Endothelial cell of umbilical vein (primary cell): ENCODE data around the gene PLA2G4F. TPM values are rescaled to one million over a fixed set of nuclear protein-coding genes. Genes with fewer than 3 reads are reported as not detected.

ENCODE experiments used
- BruUV-seq: library from RNA; stranded (reverse); fragments of 400-500 nt; replicated peaks from 2 replicates; lab custom pipeline; 2021; lab: Mats Ljungman, UMichigan
- CTCF ChIA-PET: fragments of 300-600, 350-600 bp; sonication (Branson Sonifier 250); formaldehyde crosslinking; loops from one replicate; lab custom pipeline; 2021; ENCODE audit warnings: antibody characterized with exemption, inconsistent platforms; lab: Charles Lee
- POLR2A ChIA-PET: fragments of 300-600, 350-600 bp; sonication (Branson Sonifier 250); formaldehyde crosslinking; loops from one replicate; lab custom pipeline; 2021; ENCODE audit warnings: antibody characterized with exemption, inconsistent platforms; lab: Charles Lee
- DNase-seq: peaks from one replicate; pipeline ENCODE4 v3.0.0-alpha.2; 2011; ENCODE audit warnings: low read depth, low spot score
- FAIRE-seq: peaks from 2 replicates; lab custom pipeline; 2011; peaks lifted over from hg19 to GRCh38; lab: Jason Lieb, UNC
- H2AFZ ChIP-seq: 2 replicates; pipeline ENCODE4 v1.6.0; 2012; ENCODE audit warnings: low read depth, low read length, control low read depth, inconsistent platforms
- H3K27ac ChIP-seq: 2 replicates; pipeline ENCODE4 v1.5.1; 2011; ENCODE audit warnings: low read depth, mild to moderate bottlenecking, control low read depth, low read length, moderate library complexity; ENCODE audit not compliant: insufficient read depth
- H3K27me3 ChIP-seq, 2 experiments: 2 replicates each; pipeline versions ENCODE4 v1.6.0 to v1.6.1; 2011; ENCODE audit warnings: low read length in 2 of 2, mixed read lengths in 1 of 2; ENCODE audit not compliant: control insufficient read depth in 2 of 2, insufficient read depth in 2 of 2
- H3K36me3 ChIP-seq, 2 experiments: 2 replicates in 1 of 2; 3 replicates in 1 of 2; pipeline ENCODE4 v1.5.1; 2011; ENCODE audit warnings: low read length in 2 of 2, mild to moderate bottlenecking in 1 of 2, moderate library complexity in 1 of 2; ENCODE audit not compliant: control insufficient read depth in 2 of 2, insufficient read depth in 2 of 2; ENCODE audit errors: extremely low read depth in 1 of 2
- H3K4me1 ChIP-seq: 3 replicates; pipeline ENCODE4 v1.5.1; 2011; ENCODE audit warnings: mild to moderate bottlenecking, low read length; ENCODE audit not compliant: control insufficient read depth, insufficient read depth; ENCODE audit errors: extremely low read depth
- H3K4me2 ChIP-seq: 2 replicates; pipeline ENCODE4 v1.6.1; 2011; ENCODE audit warnings: low read length, control low read depth, mixed read lengths; ENCODE audit not compliant: insufficient read depth
- H3K4me3 ChIP-seq, 3 experiments: fragments of 200-600 bp in 1 of 3; sonication (generic), shearing (Covaris generic) in 1 of 3; replicated peaks in 1 of 3; 2 replicates each; pipeline ENCODE4 v1.5.1; 2011 to 2016; ENCODE audit warnings: control low read depth in 3 of 3, low read length in 3 of 3, mild to moderate bottlenecking in 2 of 3, inconsistent platforms in 1 of 3, low read depth in 1 of 3, moderate library complexity in 1 of 3; ENCODE audit not compliant: insufficient read depth in 1 of 3
- H3K79me2 ChIP-seq: 2 replicates; pipeline ENCODE4 v1.6.0; 2012; ENCODE audit warnings: low read length, inconsistent platforms; ENCODE audit not compliant: control insufficient read depth, insufficient read depth
- H3K9ac ChIP-seq: replicated peaks from 2 replicates; pipeline ENCODE3; 2011; ENCODE audit warnings: low read length, control low read depth; ENCODE audit not compliant: insufficient read depth; ENCODE audit errors: extremely low read depth
- H3K9me1 ChIP-seq: replicated peaks from 3 replicates; pipeline ENCODE4 v1.6.0; 2011; ENCODE audit warnings: mild to moderate bottlenecking, low read length; ENCODE audit not compliant: control insufficient read depth, insufficient read depth; ENCODE audit errors: extremely low read depth
- H3K9me3 ChIP-seq: replicated peaks from 2 replicates; pipeline ENCODE4 v1.5.1; 2012; ENCODE audit warnings: low read length, inconsistent platforms; ENCODE audit not compliant: control insufficient read depth, insufficient read depth
- H4K20me1 ChIP-seq: replicated peaks from 2 replicates; pipeline ENCODE3; 2011; ENCODE audit warnings: mild to moderate bottlenecking, low read length; ENCODE audit not compliant: control insufficient read depth, insufficient read depth; ENCODE audit errors: extremely low read depth
- EZH2 ChIP-seq: IDR thresholded peaks from 2 replicates; pipeline ENCODE4 v1.6.1; 2012; ENCODE audit warnings: borderline replicate concordance, low read depth, mild to moderate bottlenecking, moderate library complexity, low read length, inconsistent platforms; ENCODE audit not compliant: severe bottlenecking
- FOS ChIP-seq: IDR thresholded peaks from 2 replicates; pipeline ENCODE4 v1.6.1; 2011; ENCODE audit warnings: mild to moderate bottlenecking, low read length, moderate library complexity, borderline replicate concordance; ENCODE audit not compliant: insufficient read depth
- GATA2 ChIP-seq: IDR thresholded peaks from 2 replicates; pipeline ENCODE4 v1.7.0; 2011; ENCODE audit warnings: low read depth, mild to moderate bottlenecking, moderate library complexity, mixed read lengths, low read length; ENCODE audit not compliant: insufficient read length, insufficient read depth
- JUN ChIP-seq: IDR thresholded peaks from 2 replicates; pipeline ENCODE4 v1.6.1; 2011; ENCODE audit warnings: borderline replicate concordance, low read depth; ENCODE audit not compliant: insufficient read length, insufficient read depth
- MYC ChIP-seq: IDR thresholded peaks from one replicate; pipeline ENCODE4 v1.6.1; 2011; ENCODE audit warnings: mild to moderate bottlenecking, low read depth, low read length
- POLR2A ChIP-seq: IDR thresholded peaks from 2 replicates; pipeline ENCODE4 v1.6.1; 2012; ENCODE audit warnings: low read depth, mild to moderate bottlenecking, control low read depth, low read length
- POLR2AphosphoS5 ChIP-seq: IDR thresholded peaks from 2 replicates; pipeline ENCODE4 v1.6.1; 2012; ENCODE audit warnings: low read depth, mild to moderate bottlenecking, control low read depth, low read length, moderate library complexity; ENCODE audit not compliant: insufficient read depth
- dilution Hi-C: fragments of 300-500 bp; cut with MboI; formaldehyde crosslinking; loops from one replicate; pipeline ENCODE4 v1.15.0; 2019; ENCODE audit warnings: low sequenced_read_pairs; ENCODE audit not compliant: extremely low pct_ligation_motif_present
- intact Hi-C: fragments of 100-400 bp; cut with micrococcal nuclease; formaldehyde crosslinking; loops from one replicate; pipeline ENCODE4 v1.10.0; 2022
- polyA plus RNA-seq, 4 experiments: library from polyadenylated mRNA; depleted of rRNA in 3 of 4; stranded (reverse) in 3 of 4; unstranded in 1 of 4; fragments of >200 nt; gene quantifications; 2 replicates each; pipeline versions ENCODE4 v1.2.1 to v1.2.3, GENCODE V29; 2011 to 2012; ENCODE audit warnings: missing spikeins in 1 of 4
- total RNA-seq: library from RNA; stranded (reverse); gene quantifications from 2 replicates; pipeline ENCODE4 v1.2.3, GENCODE V29; 2021
- TF ChIP-seq, protein P1 (sequence below), 2 donors: IDR thresholded peaks; 1 replicate in 1 of 2; 2 replicates in 1 of 2; pipeline ENCODE4 v1.5.1; 2011; ENCODE audit warnings: low read length in 2 of 2, mild to moderate bottlenecking in 2 of 2, moderate library complexity in 2 of 2, control low read depth in 1 of 2, inconsistent platforms in 1 of 2, low read depth in 1 of 2; ENCODE audit not compliant: insufficient read depth in 1 of 2; ENCODE audit errors: extremely low read depth in 1 of 2
- TF ChIP-seq, protein P2 (sequence below): IDR thresholded peaks from 2 replicates; pipeline ENCODE4 v1.6.1; 2011; ENCODE audit not compliant: insufficient read depth, insufficient read length

The PLA2G4F gene
- total and polyA plus RNA-seq, 2 donors (not counting 3 experiments of a cell fraction or from before 2014, with no cell fraction given) = not detected

- POLR2A ChIA-PET = no interaction called here
- CTCF ChIA-PET = interaction anchor here (0.9 kb wide), 1 partner anchor 226 kb away, joined by 3 read pairs; no protein-coding TSS in a partner anchor
- no peaks in the 10 kb centered on the region for H3K79me2 ChIP-seq
- H3K36me3 ChIP-seq = peaks cover 17 to 45% of the 10 kb centered on the region in 2 experiments
- no peaks in the 10 kb centered on the region for H3K27me3 ChIP-seq
- no peak overlapping the region for H3K4me2 ChIP-seq
- TF ChIP-seq MYC (no peak), FOS (no peak), JUN (no peak), POLR2A (no peak), EZH2 (no peak), POLR2AphosphoS5 (no peak), GATA2 (no peak)
- TF ChIP-seq, protein P1, sequence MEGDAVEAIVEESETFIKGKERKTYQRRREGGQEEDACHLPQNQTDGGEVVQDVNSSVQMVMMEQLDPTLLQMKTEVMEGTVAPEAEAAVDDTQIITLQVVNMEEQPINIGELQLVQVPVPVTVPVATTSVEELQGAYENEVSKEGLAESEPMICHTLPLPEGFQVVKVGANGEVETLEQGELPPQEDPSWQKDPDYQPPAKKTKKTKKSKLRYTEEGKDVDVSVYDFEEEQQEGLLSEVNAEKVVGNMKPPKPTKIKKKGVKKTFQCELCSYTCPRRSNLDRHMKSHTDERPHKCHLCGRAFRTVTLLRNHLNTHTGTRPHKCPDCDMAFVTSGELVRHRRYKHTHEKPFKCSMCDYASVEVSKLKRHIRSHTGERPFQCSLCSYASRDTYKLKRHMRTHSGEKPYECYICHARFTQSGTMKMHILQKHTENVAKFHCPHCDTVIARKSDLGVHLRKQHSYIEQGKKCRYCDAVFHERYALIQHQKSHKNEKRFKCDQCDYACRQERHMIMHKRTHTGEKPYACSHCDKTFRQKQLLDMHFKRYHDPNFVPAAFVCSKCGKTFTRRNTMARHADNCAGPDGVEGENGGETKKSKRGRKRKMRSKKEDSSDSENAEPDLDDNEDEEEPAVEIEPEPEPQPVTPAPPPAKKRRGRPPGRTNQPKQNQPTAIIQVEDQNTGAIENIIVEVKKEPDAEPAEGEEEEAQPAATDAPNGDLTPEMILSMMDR (IDR thresholded peaks at IDR 0.05; ENCODE audit: extremely low read depth in 1 of 2, insufficient read depth in 1 of 2, low read depth in 1 of 2, low read length in 2 of 2) = no peak
- TF ChIP-seq, protein P2, sequence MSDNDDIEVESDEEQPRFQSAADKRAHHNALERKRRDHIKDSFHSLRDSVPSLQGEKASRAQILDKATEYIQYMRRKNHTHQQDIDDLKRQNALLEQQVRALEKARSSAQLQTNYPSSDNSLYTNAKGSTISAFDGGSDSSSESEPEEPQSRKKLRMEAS = no peak
- no peaks in the 10 kb centered on the region for H3K4me1 ChIP-seq
- H3K9me3 ChIP-seq = no peaks in the 10 kb centered on the region
- no peak for FAIRE-seq
- DNase-seq = no peak
- H2AFZ ChIP-seq = no peak overlapping the region
- H4K20me1 ChIP-seq = no peaks in the 10 kb centered on the region
- no peak overlapping the region for H3K27ac ChIP-seq
- intact Hi-C loops (no loop called here), dilution Hi-C loops (no loop called here)
- H3K9ac ChIP-seq = no peak overlapping the region
- no peaks in the 10 kb centered on the region for H3K9me1 ChIP-seq
- no peak overlapping the region for H3K4me3 ChIP-seq
- no TSS peak for BruUV-seq
These were observed 2.5 kb upstream of the PLA2G4F start for GRCh38 chr15:42158941-42159340.
